ENCODE measurements around the gene CASP4. TPM values are rescaled to one million over a fixed set of nuclear protein-coding genes. Genes with fewer than 3 reads are reported as not detected.

Gene CASP4
- total RNA-seq, 1 donor from 2014 or later, result not detected

- DNase-seq (ENCODE audit: low read depth, low spot score), result no peak
- Mint-ChIP-seq H3K27ac (ENCODE audit: unreplicated experiment) (no peak overlapping the region), H3K27me3 (ENCODE audit: low read depth) (no peaks in the 10 kb centered on the region), H3K9me3 (peaks cover 7% of the 10 kb centered on the region), H3K4me3 (no peak overlapping the region), H3K36me3 (ENCODE audit: low read depth) (no peaks in the 10 kb centered on the region), H3K4me1 (no peaks in the 10 kb centered on the region)
- no peak for TF ChIP-seq CTCF (conservative IDR thresholded peaks at IDR 0.05)
Observed at GRCh38 chr11:104968856-104969776, 742 bp upstream of the CASP4 start.

- no peak overlapping the region for H3K27ac Mint-ChIP-seq (ENCODE audit: unreplicated experiment)
- no peak for TF ChIP-seq CTCF (conservative IDR thresholded peaks at IDR 0.05)
- DNase-seq (ENCODE audit: low read depth, low spot score), result no peak
- H3K4me3 Mint-ChIP-seq, result no peak overlapping the region
- no peaks in the 10 kb centered on the region for H3K36me3 Mint-ChIP-seq (ENCODE audit: low read depth)
- peaks cover 5% of the 10 kb centered on the region for H3K9me3 Mint-ChIP-seq
- no peaks in the 10 kb centered on the region for H3K27me3 Mint-ChIP-seq (ENCODE audit: low read depth)
- no peaks in the 10 kb centered on the region for H3K4me1 Mint-ChIP-seq
Observed at GRCh38 chr11:104967534-104968354, 630 bp downstream of the CASP4 start.

GRCh38 chr11:104965735-104966134 is 2.6 kb downstream of the CASP4 start:
- Mint-ChIP-seq H3K27me3 (ENCODE audit: low read depth) (no peaks in the 10 kb centered on the region), H3K4me1 (no peaks in the 10 kb centered on the region), H3K4me3 (no peak overlapping the region), H3K9me3 (peaks cover 3% of the 10 kb centered on the region), H3K27ac (ENCODE audit: unreplicated experiment) (no peak overlapping the region), H3K36me3 (ENCODE audit: low read depth) (no peaks in the 10 kb centered on the region)
- no peak for DNase-seq (ENCODE audit: low read depth, low spot score)
- TF ChIP-seq CTCF (conservative IDR thresholded peaks at IDR 0.05), result no peak

DNA sequence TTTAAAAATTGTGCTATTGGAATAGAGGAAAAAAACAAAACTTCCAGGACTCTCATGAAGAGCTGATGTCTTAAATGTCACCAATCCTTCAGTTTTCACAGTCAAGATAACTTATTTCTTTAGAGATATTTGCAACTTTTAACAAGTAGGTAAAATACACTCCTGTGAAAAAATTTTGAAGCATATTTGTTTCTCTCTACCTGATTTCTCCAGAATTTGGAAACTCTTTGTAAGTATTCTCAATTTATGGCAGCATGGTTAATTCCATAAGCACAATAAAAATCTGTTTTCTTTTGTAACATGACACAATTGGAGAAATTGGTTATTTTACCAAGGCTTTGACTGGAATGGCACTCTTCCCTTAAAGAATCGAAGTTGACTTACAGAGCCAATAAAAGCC is 4.1 kb downstream of the CASP4 start:
- H3K4me1 Mint-ChIP-seq, result no peaks in the 10 kb centered on the region
- no peak for TF ChIP-seq CTCF (conservative IDR thresholded peaks at IDR 0.05)
- H3K4me3 Mint-ChIP-seq, result no peak overlapping the region
- H3K27ac Mint-ChIP-seq (ENCODE audit: unreplicated experiment), result no peak overlapping the region
- no peaks in the 10 kb centered on the region for H3K36me3 Mint-ChIP-seq (ENCODE audit: low read depth)
- DNase-seq (ENCODE audit: low read depth, low spot score), result no peak
- no peaks in the 10 kb centered on the region for H3K27me3 Mint-ChIP-seq (ENCODE audit: low read depth)
- H3K9me3 Mint-ChIP-seq, result peaks cover 3% of the 10 kb centered on the region

- Mint-ChIP-seq H3K4me1 (no peaks in the 10 kb centered on the region), H3K4me3 (no peak overlapping the region), H3K27me3 (ENCODE audit: low read depth) (no peaks in the 10 kb centered on the region), H3K27ac (ENCODE audit: unreplicated experiment) (no peak overlapping the region), H3K9me3 (peaks cover 3% of the 10 kb centered on the region), H3K36me3 (ENCODE audit: low read depth) (no peaks in the 10 kb centered on the region)
- DNase-seq (ENCODE audit: low read depth, low spot score), result no peak
- TF ChIP-seq CTCF (conservative IDR thresholded peaks at IDR 0.05), result no peak
Observed at GRCh38 chr11:104962852-104963251, 5.5 kb downstream of the CASP4 start.

Data from neural crest cell (in vitro differentiated cells).